Activated gamma-delta T cell treated with Interleukin-2 at 50 U/mL for 16 hours (primary cell): Measurements from ENCODE around the gene GPX4.

Experiments used
- DNase-seq: peaks from one replicate; pipeline ENCODE4 v3.0.0-alpha.2; 2020

Gene GPX4

DNA sequence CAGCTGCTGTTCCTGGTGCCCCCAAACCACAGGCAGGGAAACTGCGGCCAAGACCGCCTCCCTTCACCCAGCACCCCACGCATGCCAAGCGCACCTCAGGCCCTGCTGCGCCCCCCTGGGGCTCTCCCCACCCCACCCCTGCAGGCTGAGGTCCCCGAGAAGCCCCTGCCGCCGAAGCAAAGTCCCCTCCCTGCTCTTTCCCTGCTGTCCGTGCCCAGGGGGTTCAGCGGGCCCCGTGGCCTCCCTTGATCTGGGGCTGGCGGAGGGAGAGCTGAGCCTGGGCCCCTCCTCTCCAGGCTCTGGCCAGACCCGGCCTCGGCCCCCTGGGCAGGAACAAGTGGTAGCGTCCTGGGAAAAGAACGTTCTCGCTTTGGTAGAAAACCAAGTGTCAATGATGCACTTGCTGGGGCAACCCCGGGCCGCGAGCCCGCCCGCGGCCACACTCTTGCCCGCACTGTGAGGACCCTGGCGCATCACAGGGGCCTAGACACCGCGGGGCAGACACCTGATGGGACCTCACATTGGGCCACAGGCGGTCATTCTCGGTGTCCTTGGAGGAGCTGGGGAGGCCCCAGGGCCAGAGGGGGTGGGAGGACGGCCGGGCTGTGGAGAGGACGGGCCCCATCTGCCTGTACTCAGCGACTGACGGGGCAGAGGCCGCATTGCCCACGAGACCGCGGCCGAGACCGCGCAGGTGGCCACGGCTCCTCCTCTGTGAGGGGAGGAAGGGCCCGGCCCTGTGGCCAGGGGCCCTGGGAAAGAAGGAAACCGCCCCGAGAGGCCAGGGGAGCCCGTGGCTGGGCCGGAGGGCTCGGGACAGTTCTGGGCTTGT is 29.0 kb downstream of the GPX4 start:
- DNase-seq: peak; percentile 17

- peak; percentile 65 for DNase-seq
These were observed 29.7 kb downstream of the GPX4 start for GRCh38 chr19:1133471-1133929.

DNA sequence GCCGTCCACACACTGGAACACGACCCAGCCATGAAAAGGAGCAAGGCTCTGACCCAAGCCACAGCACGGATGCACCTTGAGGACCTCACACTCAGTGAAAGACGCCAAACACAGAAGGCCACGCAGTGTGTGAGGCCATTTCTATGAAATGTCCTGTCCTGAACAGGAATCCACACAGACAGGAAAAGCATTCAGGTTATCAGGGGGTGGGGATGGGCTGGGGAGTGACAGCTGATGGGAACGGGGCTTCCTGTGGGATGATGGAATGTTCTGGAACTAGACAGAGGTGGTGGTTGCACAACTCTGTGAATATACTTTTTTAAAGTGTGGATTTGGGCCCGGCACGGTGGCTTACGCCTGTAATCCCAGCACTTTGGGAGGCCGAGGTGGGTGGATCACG is 30.6 kb downstream of the GPX4 start:
- DNase-seq: no peak

- no peak for DNase-seq
These were observed 31.7 kb downstream of the GPX4 start for GRCh38 chr19:1135454-1135853.

- no peak for DNase-seq
These were observed 32.4 kb downstream of the GPX4 start for GRCh38 chr19:1136201-1136600.

- DNase-seq: no peak
These were observed 33.0 kb downstream of the GPX4 start for GRCh38 chr19:1136621-1137317.

DNA sequence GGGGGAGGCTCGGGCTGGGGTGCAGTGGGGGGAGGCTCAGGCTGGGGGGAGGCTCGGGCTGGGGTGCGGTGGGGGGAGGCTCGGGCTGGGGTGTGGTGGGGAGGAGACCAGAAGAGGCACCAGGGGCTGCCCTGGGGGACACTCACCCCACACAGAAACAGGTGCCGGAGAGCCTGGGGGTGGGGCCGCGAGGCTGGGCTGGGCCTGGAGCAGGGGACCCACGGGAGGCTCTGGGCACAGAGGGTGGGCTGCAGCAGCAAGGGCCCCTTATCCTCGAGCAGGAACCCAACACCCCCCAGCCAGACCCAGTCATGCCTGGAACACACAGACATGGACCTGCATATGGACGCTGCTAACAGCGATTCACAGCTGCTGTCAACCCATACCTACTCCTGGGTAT is 34.3 kb downstream of the GPX4 start:
- no peak for DNase-seq

GRCh38 chr19:1139126-1139525 is 35.3 kb downstream of the GPX4 start:
- DNase-seq: no peak

DNA sequence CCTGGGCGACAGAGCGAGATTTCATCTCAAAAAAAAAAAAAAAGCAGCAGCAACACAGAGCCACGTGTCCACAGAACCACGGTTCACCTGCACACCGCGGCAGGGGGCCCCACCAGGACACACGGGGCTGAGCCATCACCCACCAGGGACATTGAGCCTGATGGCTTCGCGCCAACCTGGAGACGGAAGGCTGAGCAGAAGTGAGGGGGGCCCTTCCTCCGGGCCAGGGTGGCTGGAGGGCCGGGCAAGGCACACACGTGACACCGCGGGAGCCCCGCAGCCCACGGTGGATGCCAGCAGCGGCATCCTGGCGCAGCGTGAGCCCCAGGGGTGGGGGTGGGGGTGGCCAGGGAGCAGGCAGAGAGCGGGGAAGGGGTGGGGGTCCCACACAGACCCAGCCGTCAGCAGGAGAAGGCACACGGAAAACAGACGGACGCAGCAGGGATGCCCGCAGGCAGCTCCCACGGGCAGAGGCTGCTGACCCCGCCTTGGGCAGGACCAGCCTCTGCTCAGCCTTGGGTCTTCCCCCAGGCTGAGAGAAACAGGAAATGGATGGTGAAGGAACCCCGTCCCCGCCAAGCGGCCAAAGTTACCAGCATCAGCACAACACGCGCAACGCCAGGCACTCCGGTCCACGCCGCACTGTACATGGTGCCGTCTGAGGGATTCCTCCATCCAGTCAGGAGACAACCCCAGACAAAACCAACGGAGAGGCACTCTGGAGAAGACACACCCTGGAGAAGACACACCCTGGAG is 36.7 kb downstream of the GPX4 start:
- DNase-seq: no peak

DNA sequence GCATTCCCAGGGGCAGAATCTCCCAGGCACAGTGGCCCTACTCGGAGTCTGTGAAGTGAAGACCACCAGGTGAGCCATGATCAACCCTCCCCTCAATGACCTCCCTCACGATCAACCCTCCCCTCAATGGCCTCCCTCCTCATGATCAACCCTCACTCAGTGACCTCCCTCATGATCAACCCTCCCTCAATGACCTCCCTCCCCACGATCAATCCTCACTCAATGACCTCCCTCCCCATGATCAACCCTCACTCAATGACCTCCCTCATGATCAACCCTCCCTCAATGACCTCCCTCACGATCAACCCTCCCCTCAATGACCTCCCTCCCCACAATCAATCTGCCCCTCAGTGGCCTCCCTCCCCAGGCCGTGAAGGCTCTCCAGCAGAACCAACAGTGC is 38.1 kb downstream of the GPX4 start:
- DNase-seq: no peak

DNA sequence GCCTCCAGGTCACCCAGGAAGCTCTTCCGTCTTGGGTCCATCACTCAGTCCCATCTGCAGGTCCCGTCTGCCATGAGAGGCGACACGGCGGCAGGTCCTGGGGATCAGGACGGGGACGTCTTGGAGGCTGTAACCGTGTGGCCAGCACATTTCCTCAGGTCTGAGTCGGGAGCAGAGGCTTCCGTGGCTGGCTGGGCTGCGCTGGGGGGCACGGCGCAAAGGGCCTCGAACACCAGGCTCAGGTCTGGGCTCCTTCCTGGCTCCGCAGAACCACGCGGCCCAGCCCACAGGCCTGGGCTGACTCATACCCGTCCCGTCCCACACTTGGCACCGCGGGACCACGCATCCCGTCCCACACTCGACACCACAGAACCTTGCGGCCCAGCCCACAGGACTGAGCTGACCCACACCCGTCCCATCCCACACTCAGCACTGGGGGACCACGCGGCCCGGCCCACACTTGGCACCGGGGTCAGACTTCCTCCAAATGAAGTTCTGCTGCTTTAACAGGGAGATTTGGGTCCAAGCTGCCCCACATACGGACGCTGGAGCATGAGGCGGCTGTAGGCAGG is 40.1 kb downstream of the GPX4 start:
- DNase-seq: no peak

GRCh38 chr19:1144741-1145140 is 40.9 kb downstream of the GPX4 start:
- no peak for DNase-seq

GRCh38 chr19:1145635-1146411 is 42.0 kb downstream of the GPX4 start:
- no peak for DNase-seq

DNA sequence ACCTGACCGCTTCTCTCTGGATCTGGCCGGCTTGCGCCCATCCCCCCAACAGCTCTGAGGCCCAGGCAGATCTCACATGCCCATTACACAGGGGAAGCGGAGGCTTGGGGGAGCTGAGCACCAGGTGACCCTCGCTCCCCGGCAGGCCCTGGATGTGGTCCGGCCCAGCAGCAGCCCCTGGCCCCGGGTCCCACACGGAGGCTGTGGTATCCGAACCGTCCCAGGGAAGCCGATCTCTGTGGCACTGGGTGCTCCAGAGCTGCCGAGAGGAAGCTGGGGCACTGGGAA is 42.6 kb downstream of the GPX4 start:
- DNase-seq: no peak

DNA sequence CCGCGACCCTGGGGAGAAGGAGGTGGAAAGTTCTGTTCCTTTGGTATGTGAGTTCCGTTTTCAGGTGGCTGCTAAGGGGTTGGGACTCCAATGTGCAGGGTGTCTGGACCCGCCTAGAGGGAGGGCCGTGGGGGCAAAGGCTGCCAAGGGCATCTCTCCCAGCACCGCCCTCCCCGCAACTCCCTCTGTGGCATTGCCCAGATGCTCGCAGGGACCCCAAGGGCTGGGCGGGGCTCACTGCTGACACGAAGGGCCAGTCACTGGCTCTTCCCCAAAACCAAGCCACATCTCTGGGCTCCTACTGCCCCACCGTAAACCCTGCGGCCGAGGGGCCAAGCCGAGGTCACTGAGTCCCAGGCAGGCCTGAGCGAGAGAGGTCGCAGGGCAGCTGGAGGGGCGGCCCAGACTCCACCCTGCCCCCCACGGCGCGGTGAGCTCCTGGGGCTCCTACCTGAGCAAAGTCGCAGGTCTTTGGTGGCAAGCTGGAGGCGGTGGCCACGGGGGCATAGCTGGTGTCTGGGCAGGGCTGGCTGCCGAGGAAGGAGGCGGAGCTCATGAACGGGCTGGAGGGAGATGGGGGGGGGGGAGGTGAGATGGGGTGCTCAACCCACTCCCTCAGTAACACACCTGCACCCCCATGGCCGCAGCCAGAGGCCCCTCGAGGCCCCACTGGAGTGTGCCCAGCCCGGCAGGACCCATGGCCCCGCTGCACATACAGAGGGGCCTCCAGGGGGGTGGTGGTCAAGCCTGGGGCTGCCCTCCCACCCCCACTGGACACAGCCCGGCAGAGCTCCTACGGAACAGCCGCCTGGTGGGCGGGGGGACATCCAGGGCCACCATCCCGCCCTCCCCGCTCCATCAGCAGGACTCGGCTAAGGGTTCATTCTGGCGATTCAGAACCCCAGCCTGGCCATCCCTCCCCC is 43.3 kb downstream of the GPX4 start:
- no peak for DNase-seq

GRCh38 chr19:1147934-1148549 is 44.2 kb downstream of the GPX4 start:
- no peak for DNase-seq

GRCh38 chr19:1149259-1150045 is 45.7 kb downstream of the GPX4 start:
- no peak for DNase-seq

DNA sequence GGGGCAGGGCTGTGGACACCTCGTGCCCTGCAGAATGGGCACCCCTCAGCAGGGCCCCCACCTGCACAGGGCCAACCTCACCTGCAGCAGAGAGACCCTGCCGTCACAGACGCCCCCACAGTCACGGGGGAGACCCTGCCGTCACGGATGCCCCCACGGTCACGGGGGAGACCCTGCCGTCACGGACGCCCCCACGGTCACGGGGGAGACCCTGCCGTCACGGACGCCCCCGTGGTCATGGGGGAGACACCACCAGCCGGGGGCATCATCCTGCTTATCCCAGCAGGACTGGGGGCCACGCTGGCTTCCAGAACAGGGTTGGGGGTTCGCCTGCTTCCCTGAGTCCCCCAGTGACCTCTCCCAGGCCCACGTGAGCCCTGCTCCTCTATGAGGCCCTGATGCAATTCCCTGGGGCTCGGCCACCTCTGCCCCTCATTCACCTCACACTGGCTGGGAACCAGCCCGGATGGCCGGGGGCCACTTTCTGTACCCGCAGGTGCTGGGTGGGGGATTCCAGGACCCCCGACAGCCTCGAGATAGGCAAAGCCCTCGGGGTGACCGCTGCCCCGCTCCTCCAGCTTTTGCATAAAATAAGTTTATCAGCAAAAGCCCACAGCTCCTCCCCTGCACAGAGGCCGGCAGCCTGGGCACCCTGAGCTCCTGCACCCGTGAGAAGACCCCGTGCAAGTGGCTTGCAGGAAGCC is 46.7 kb downstream of the GPX4 start:
- DNase-seq: no peak

DNA sequence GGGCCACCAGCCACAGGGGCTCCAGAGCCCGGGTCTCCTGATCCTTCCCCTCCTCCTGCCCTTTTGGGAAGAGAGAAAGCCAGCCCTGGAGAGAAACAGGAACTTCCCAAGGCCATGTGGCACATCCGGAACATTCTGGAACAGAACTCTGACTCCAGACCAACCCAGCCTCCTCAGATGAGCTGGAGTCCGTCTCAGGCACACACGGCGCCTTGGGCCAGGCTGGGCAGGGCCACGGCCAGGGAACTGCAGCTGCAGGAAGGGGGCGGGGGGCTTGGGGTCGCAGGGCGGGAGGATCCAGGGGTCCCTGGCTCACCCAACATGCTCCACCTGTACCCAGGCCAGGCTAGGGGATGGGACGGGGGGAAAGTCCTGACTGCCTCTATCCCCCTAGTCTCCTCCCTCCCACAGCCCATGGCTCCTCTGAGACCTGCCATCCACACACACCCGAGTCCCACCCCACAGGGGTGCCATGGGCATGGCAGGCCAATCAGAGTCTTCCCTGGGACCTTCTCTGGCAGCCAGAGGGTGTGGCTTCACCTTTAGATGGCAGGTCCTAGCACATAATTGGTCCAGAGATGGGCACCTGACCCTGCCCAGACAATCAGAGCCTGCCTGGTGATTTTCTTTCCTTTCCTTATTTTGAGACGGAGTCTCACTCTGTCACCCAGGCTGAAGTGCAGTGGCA is 47.4 kb downstream of the GPX4 start:
- no peak for DNase-seq
